ENCODE results near the gene CLSTN3.
A peak's percentile ranks its signal among the peaks of the same experiment; 100 is the strongest.
"Not testable (repeated sequence)": the region's sequence is repeated elsewhere in the genome, so short reads cannot be mapped to it uniquely, and the experiment has no call there.

The CLSTN3 gene

DNA sequence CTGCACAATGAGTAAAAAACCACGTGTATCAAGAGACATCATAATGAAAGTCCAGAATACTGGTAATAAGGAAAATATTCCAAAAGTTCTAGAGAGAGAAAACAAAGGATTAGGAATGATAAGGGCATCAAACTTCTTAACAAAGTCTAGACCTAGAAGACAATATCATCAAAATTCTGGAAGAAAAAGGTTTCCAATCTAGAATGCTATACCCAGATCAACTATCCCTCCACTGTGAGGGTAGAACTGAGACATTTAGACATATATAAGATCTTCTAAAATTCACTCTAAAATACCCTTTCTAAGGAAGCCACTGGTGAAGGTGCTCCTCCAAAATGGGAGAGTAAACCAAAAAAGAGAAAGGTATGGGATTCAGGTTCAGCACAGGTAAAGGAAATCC lies 24.1 kb upstream of the CLSTN3 start:
- DNase-seq, result no peak

DNA sequence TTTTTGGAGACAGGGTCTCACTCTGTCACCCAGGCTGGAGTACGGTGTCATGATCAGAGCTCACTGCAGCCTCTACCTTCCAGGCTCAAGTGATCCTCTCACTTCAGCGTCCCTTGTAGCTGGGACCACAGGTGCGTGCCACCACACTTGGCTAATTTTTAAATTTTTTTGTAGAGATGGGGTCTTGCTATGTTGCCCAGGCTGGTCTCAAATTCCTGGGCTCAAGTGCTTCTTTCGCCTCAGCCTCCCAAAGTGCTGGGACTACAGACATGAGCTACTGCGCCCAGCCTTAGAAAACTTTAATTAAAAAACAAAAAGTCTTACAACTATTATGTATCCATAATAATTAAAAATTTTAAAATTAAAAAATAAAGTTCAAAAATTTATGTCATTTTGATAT lies 23.0 kb upstream of the CLSTN3 start:
- not testable (repeated sequence) for DNase-seq

DNA sequence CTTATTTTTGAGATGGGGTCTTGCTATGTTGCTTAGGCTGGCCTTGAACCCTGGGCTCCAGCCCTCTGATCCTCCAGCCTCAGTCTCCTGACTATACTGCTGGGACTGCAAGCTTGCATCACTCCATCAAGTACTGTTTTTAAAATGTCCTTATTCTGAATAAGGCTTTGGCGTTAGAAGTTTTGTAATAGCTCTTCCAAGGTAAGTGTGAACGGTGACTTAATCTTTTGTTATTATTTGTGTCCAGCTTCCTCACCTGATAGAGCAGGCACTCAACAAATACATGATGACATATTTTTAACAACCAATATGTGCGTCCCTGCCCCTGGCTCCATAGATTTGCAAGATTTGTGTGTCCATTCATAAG lies 22.6 kb upstream of the CLSTN3 start:
- DNase-seq, result no peak

DNA sequence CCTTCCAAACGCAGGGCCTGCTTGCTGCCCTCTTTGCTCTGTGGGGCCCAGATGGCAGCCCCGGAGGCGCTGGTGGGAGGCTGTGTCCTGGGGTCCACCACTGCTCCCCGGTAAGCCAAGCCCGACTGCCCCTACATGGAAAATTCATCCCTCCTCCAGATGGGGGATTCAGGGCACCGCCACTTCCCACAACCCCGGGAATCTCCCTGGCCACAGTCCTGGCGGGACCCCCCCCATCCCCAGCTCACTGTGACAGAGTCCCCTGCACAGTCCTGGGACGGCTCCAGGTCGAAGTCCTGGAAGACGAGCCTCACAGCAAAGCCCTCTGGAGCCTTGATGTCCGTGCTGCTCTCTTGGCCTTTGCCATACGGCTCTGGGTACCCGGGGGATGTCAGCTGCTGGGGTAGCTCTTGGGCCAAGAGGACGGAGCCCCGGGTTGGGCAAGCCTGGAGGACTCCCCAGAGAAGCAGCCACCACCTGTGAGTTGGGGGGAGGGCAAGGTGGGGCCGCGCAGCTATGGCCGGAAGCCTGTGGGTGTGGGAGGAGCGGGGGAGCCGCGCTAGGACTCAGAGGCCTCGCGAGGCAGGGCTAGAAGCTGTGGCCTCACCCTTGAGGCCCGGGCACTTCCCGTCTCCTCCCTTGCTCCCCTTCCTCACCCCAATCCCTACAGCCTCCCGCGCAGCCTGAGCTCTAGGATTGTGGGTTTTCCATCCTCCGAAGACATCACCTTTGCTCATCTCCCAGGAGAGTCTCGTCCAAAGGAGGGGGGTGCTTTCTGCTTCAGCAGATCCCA lies 22.0 kb upstream of the CLSTN3 start:
- peak; percentile 52 for DNase-seq

DNA sequence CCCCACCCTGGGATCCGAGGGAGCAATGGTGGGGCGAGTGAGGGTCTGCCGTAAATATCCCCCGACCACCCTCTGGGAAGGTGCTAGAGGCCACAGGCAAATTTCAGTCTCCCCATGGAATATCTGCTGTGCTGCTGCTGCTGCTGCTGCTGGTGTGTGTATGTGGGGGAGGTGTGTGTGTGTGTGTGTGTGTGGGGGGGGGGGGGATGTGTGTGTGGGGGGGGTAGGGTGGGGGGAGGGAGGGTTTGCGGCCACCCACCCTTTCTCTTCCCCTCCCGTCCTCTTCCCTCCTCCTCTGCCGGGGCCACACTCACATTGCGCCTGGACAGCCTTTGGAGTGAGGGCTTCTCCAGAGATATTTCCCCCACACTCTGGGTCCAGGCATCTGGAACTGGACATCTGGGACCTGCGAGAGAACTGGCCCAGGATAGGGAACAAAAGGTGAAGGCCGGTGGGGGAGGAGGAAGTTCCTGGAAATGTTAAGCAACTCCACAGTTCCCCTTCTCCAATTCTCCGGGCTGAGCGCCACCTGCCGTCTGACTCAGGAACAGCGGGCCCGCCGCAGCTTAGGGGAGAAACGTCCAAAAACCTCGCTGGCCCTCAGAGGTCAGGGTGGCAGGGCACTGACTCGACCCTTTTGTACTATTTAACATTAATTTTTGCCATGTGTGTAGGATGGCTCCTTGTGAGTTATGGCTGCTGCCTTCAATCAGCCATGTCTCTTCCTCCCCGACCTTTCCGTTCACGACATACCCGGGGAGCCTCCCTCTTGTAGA lies 21.2 kb upstream of the CLSTN3 start, which contains the start of gene C1RL:
C1RL (minus strand) TSS at position 419 of the 776 bp plus-strand sequence; CDS start at position 385, 34 bp downstream.
- DNase-seq, result peak; percentile 65

DNA sequence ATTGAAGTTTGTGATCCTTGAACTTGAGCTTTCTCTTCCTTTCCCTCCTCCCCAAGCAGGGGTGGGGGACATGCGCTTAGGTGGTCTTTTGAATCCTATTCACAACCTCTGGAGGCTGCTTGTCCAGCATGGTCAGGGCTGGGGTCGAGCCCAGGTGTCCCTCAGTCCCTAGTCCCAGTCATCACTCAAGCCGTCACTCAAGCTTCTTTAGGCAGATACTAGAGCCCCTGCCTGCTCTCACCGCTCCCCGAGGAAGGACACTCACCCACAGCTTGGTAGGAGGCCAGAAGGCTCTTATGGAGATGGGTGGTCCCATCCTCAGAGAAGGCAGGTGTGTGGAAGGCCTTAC lies 20.6 kb upstream of the CLSTN3 start:
- no peak for DNase-seq

DNA sequence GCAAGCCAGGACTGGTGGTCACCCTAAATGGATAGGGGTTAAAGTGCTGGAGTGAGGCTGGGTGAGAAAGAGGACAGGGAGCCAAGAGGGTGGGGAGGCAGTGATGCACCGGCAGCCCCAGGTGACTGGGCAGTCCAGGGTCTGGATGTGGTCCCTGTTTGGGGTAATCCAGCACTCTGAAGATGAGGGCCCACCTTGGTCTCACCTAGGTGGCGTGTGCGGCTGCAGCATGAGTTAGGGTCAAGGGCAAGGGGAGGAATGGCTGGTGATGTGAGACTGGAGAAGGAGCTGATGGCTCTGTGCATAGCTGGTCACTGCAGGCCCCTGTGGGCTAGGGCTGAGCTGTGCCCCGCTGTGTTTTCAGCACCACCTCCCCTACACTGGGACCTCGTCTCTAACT lies 19.5 kb upstream of the CLSTN3 start:
- DNase-seq, result no peak

DNA sequence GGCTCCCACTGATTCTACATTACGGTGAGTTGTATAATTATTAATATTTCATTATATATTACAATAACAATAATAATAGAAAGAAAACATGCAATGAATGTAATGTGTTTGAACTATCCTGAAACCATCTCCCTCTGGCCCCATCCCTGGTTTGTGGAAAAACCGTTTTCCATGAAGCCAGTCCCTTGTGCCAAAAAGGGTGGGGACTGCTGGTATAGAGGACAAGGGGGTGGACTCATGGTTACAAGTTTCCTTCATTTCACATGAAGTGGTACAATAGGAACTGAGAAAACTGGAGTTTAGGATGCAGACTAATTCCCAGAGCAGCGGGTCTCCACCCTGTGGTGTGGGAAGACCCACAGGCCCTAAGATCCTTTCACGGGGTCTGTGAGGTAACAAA lies 18.1 kb upstream of the CLSTN3 start:
- no peak for DNase-seq

DNA sequence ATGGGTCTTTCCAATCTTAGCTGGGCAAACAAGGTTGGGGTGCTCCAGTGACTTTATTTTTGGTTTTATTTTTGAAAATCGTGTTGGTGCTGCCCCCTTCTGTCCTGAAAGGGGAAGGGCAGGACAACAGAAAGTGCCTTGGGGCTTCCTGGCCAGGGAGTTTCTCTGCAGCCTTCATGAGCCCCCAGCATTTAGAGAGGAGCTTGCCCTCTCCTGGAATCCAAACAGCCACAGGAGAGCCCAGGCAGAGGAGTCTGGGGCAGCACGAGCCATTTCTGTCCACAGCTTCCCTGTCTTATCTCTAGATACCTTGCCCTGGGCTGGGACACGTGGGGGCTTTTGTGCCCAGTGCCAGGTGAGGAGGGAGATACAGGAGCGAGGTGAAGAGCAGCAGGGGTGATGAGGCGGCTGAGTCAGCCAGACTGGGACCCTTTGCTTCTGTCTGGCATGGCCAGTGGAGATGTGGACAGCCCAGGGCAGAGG lies 16.7 kb upstream of the CLSTN3 start:
- no peak for DNase-seq

DNA sequence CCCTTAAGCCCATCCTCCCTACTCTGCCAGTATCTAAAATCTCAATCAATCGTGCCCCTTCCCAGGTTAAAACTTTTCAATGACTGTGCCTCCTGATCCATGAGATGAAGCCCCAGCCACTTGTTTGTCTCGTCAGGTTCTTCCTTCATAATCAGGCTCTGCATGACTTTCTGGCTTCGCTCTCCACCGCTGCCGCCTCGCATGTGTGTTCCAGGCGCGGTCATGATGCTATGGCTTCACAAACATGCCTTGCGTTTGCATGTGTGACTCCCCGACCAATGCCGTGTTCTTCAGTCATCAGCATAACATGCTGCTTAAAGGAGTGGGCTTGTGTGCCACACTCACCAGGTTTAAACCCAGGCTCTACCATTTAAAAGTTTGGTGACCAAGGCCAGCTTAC lies 16.2 kb upstream of the CLSTN3 start:
- DNase-seq, result no peak

DNA sequence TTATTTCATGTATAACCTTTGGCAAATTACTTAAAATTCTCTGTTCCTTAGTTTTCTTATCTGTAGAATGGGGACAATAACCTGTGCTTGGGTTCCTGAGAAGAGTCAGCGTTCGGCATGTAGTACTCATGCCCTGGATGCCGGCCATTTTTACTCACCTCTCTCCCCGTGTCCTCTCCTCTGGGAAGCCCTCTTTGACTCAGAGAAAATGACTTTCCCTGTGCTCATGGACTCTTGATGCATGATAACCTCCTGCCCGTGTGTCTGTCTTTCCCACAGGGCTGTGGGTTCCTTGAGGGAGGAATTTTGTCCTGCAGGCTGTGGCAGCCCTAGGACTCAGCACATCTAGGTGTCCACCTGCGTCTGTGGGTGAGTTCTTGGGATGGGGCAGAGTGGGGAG lies 15.3 kb upstream of the CLSTN3 start:
- DNase-seq, result no peak

DNA sequence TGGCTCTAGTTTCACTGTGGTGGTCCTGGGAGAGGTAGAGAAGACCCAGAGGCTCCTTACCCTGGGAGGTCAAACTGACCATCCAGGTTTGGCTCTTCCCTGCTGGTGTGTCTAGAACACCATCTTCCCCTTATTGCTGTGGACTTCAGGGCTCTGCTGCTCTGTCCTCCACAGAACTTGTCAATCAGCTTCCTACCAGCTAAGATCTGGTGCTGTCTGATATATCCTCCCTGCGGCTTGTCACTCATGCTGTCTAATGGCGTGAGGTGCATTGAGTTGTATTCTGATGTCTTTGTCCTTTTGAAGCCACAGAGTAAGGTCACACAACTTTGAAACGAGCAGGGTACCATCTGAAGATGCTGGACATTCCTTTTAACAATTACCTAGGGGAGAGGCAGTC lies 14.0 kb upstream of the CLSTN3 start:
- no peak for DNase-seq

DNA sequence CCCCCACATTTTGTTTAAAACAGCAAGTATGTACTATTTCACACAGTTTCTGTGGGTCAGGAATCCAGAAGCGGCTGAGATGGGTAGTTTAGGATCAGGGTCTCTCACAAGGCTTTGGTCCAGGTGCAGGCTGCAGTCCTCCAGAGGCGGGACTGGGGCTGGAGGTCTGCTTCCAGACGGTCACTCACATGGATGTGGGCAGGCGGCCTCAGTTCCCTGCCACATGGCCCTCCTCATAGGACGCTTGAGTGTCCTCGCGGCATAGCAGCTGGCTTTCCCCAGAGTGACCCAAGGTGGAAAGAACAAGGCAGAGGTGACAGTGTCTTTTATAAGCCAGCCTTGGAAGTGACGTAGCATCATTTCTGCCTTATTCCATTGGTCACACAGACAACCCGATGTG lies 13.3 kb upstream of the CLSTN3 start:
- no peak for DNase-seq

DNA sequence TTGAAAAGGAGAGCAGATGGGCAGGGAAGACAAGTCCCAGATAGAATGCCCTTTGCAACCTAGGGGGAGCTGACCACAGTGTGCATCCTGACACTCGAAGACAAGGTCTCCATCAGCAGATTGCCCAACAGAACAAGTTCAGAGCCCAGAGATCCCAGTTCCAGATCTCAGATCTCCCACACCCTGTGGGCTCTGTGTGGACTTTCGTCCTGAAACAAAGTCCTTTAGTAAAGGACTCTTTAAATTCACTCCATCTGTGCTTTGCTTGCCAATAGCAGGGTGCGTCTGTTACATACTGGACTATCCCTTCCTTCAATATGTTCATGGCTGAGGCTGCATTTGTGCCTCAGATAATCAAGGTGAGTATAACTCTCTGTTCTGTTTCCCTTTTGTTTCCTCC lies 12.5 kb upstream of the CLSTN3 start:
- no peak for DNase-seq

DNA sequence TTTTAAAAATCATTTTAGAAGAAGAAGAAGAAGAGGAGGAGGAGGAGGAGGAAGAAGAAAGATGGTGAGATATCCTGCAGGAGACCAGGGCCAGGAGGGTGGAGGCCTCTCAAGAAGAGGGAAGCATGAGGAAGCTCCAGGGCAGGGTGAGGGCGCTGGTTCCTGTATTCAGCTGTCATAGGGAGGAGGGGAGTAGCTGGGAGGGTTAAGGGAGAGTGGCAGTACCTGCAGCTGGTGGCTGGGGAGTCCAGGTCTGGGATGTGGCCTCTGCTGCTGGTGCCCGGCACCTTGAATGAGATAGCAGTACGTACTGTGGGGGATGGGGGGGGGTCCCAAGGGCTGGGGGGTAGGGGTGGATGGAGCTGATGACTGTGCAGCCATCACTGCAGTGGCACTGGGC lies 11.3 kb upstream of the CLSTN3 start:
- no peak for DNase-seq

DNA sequence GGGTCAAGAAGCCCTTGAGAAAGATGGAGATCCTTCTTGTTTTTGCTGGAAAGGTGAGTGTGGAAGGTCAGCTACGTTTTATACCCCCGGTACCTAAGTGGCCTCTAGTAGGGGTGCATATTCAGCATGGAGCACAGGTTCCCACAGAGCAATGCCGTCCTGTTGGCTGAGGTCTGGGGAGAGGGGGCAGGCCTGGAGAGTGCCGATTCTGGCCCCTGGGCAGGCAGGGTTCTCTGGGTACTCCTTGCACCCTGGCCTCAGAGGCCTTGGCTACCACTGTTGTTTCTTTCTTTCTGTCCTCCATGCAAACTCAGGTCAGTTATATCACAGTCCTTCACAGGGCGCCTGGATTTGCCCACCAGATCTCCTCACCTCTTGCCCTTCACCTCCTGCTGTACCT lies 10.0 kb upstream of the CLSTN3 start:
- no peak for DNase-seq

DNA sequence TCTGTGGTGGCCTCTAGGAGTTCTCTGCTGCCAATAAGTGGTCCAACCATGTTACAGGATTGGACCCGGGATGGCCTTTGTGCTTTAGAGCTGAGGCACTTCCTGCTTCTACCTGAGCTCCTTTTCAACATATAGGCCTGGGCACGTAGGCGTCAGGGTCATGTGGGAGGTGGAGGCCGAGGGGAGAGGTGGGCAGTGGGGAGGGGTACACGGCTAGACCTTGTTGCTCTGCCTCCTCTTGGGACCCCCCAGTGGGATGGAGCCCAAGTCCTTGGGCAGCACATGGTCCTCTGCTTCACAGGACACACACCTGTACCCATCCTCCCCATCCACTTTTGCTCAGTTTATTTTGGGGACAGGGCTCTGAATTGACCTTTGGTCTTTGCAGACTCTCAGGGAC lies 8.8 kb upstream of the CLSTN3 start:
- DNase-seq, result no peak

DNA sequence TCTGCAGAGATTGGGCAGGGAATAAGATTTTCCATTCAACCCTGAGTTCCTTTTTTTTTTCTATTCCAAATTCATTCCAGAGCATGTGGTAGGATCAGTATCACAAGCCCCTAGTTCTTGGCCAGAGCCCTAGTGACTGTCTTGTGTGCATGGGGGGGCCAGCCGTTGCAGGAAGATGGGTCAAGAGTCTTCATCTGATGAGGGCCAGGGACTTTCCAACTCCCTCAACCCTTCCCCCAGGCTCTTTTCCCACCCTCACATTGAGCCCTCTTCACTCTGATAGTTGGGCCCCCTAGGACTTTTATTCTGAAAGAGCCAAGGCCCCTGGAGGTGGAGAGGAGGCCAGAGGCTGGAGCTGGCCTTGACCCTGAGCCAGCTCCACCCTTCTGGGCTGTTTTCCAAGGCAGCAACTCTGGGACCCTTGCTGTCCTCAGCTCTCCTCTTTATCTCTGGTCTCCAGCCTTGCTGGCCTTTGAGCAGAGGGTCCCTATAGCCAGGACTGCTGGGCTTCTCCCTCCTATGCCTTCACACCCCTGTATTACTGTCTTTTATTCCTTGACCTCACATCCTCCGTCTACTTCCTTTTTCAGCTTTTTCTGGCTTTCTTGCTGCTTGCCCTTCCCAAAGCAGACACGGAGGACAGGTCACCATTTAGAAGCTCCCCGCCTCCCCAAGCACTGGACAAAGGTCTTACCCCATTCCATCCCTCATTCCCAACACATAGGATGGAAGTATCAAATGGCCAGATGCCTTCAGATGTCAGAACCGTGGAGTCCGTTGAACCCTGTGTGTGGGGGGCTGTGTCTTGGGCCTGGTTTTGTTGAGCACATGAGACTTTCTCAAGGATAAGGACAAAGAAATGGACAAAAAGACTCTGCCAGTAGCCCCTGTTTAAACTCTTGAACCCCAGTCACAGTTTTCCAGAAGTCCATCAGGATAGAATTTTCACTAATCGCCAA lies 7.1 kb upstream of the CLSTN3 start:
- DNase-seq, result no peak

DNA sequence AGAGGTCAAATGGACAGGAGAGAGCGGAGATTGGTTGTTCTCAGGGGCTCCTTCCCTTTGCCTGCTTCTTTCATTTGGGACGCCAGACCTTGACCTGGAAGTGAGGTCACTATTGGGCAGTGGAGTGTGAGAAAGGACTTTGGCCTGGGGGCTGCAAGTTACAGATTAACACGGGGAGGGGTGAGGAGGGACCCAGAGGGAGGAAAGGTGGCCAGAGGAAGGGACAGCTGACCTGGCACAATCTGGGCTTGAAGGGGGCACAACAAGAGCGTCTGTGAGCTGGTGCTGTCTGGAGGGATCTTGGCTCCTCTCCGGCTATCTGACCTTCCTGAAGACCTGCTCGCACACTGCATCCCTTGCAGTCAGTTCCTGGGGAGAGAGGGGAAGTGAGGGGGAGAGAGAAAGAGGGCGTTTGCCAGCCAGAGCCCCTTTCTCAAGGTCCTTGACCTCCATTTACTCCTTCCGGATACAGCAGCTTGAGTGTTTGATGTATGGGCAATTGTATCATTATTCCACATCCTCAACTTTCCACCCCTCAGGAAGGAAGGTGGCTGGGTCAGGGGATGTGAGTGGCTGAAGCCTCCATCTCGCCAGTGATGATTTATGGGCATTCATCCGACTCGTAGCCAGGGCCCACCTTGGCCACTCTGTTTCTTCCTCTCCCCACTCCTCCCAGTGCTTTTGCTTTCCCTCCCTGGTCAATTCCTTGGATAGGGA lies 6.2 kb upstream of the CLSTN3 start:
- no peak for DNase-seq

DNA sequence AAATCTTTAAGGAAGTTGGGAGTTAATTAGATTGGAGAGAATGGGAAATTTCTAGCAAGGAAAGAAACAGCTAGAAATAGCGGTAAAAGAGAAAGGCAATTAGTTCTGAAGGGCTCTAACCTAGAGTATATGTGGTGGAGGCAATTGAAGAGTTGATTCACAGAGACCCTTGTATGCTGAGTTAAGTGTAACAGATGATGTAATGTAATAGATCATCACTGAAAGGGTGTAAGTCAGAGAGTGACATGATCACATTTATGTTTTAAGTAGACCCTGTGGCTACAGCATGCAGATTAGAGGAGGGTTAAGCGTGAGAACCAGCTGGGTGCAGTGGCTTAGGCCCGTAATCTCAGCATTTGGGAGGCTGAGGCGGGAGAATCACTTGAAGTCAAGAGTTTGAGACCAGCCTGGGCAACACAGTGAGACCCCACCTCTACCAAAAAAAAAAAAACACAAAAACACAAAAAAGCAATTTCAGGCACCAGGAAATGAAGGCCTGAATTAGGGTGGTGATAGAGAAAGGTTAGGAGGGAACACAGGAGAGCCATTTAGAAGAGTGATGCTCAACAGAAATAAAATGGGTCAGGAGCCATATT lies 4.4 kb upstream of the CLSTN3 start:
- no peak for DNase-seq

DNA sequence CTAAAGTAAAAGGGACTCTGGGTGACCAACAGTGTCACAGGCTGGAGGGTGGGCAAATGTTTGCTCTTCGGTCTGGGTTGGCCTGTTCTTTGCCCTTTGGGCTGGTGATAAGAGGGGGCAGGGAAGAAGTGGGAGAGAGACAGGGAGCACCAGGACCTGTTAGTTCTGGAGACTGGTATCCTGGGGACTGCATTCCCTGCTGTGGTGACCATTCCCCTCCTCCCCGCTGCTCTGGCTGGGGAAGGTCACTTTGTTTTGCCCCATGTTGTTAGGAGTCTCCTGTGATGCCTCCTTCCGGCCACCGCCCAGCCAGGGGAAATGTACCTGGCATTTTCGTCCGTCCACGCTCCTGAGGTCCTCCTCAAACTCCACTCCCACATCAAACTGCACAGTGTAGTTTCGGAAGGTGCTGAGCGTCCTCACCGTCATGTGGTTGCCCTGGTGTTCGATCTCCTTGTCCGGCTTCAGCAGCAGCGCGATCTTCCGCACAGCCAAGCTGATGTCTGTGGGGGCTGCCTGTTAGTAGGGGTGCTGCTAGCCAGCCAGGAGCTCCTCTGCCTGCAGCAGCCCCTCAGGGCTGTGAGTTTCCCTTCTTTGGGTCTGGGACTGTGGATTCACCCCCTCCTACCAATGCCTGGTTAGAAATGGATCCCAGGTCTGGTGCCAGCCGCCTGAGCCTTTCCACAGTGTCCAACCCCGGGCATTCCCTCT lies 2.1 kb upstream of the CLSTN3 start:
- no peak for DNase-seq

Data from activated CD4-positive, alpha-beta T cell treated with anti-CD3 and anti-CD28 coated beads for 1 hour (primary cell).